ENCODE data around the gene NATD1. TPM values are rescaled to one million over a fixed set of nuclear protein-coding genes. Genes with fewer than 3 reads are reported as not detected.

The NATD1 gene
- polyA plus RNA-seq, 2 of the 4 experiments (the other 2 are of a cell fraction) = 1.1 to 1.6 TPM

DNA sequence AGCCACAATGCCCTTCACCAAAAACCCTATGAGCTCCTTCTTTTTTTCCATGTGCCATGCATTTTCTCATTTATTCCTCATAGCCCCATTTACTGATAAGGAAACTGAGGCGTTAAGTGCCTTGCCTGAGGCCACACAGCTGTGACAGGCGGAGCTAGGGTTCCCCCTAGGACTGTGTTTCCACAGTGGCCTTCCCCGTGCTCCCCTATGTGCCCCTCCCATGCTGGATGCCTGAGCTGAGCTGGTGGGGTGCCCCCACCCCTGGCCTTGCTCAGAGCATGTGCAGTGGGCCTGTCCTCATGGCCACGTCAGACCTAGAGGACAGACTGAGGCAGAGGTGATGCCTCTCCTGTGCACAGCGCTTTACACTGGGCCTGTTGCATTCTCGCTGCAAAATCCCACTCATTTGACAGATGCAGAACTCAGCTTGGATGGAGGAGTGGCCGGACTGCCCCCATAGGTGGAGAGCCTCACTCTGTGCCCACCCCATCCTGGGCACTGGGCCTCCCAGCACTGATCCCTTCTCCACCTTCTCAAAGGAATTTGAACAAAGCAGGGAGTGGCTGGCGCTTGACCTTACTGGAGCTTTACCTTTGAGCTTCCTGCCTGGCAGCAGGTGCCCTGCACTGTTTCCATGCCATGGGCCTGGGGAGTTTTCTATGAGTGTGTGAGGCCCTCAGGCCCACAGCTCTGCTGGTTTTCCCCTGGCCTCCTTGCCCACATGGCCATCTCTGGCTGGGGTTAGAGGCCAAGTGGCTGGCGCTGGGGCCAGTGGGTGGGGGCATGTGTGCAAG lies 33.9 kb upstream of the NATD1 start (continued):
- TF ChIP-seq HOXB5 (CRISPR knock-in tag; IDR thresholded peaks at IDR 0.05) (peak; percentile 75; the same call in 1 of the 2 replicates), NFE2L2 (conservative IDR thresholded peaks at IDR 0.05; ENCODE audit: low read length) (no peak), HDAC2 (IDR thresholded peaks at IDR 0.05) (0 out of 2 replicates have a peak, but pooled peaks have one; percentile 25), MAFK (IDR thresholded peaks at IDR 0.05; ENCODE audit: partially characterized antibody) (no peak), FOXS1 (CRISPR knock-in tag; IDR thresholded peaks at IDR 0.05) (0 out of 2 replicates have a peak, but pooled peaks have one; percentile 16), SREBF2 (IDR thresholded peaks at IDR 0.05) (no peak), ZFP36 (IDR thresholded peaks at IDR 0.05; ENCODE audit: borderline replicate concordance, partially characterized antibody) (no peak), CBX8 (IDR thresholded peaks at IDR 0.05) (no peak)

DNA sequence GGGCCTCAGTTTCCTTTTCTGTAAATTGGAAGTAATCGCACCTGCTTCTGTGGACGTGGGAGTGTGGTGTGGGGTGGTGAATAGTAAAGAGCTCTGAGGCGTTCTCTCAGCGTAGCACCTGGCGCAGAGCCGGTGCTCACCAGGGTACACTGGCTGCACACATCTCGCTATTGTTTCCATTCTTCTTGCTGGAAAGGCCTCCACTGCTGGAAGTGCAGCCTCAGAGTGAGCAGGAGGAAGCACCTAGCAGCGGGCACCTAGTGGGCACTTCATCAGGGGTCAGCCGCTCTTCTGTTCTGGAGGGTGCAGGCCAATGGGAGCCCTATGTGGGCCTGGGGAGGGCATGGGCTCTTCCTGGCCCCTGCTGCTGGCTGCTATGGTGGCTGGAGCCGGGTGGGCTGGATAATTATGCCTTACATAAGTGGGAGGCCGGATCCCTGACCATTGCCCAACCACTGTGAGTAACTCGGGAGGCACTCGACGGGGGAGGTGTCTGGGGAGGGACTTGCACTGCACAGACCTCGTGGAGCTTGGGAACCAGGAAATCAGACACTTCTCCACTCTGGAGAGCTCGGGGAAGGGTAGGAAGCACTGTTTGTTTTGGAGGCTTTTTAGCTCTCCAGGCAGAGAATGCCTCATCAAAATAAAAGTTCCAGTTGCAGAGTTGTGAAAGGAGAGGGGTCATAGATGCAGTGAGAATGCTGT lies 33.0 kb upstream of the NATD1 start:
- FAIRE-seq = peak; percentile 90
- TF ChIP-seq MAFK (IDR thresholded peaks at IDR 0.05; ENCODE audit: partially characterized antibody) (peak; percentile 1), ZNF302 (CRISPR knock-in tag; IDR thresholded peaks at IDR 0.05) (no peak), RARB (CRISPR knock-in tag; IDR thresholded peaks at IDR 0.05) (no peak), EHF (CRISPR knock-in tag; IDR thresholded peaks at IDR 0.05) (peak; percentile 45; the same call in 1 of the 2 replicates), PHF8 (IDR thresholded peaks at IDR 0.05; ENCODE audit: borderline replicate concordance, low read depth) (peak; percentile 12; the same call in 1 of the 2 replicates), SMC3 (IDR thresholded peaks at IDR 0.05) (0 out of 3 replicates have a peak, but pooled peaks have one; percentile 7), SREBF2 (IDR thresholded peaks at IDR 0.05) (no peak), FOSL2 (IDR thresholded peaks at IDR 0.05) (peak; percentile 88), FOSL2 (CRISPR knock-in tag; IDR thresholded peaks at IDR 0.05) (peak; percentile 93), HOXB13 (CRISPR knock-in tag; IDR thresholded peaks at IDR 0.05; ENCODE audit: low read depth) (0 out of 2 replicates have a peak, but pooled peaks have one; percentile 42), RNF2 (IDR thresholded peaks at IDR 0.05; ENCODE audit: borderline replicate concordance, low read depth) (no peak), POLR2AphosphoS2 (conservative IDR thresholded peaks at IDR 0.05; ENCODE audit: low read length) (no peak), EHMT2 (IDR thresholded peaks at IDR 0.05; ENCODE audit: low read depth) (no peak), CHD2 (IDR thresholded peaks at IDR 0.05; ENCODE audit: low read length, partially characterized antibody) (no peak), MYC (IDR thresholded peaks at IDR 0.05; ENCODE audit: borderline replicate concordance, low read length) (peak; percentile 99), RAD21 (conservative IDR thresholded peaks at IDR 0.05 in 1 of 2, IDR thresholded peaks at IDR 0.05 in 1 of 2) (no peak), GATA3 (IDR thresholded peaks at IDR 0.05; ENCODE audit: borderline replicate concordance) (peak; percentile 68), HOXB5 (CRISPR knock-in tag; IDR thresholded peaks at IDR 0.05) (no peak), EP300 (IDR thresholded peaks at IDR 0.05) (peak; percentile 55 to 63; a peak in 1 of 5 replicates), HDAC2 (IDR thresholded peaks at IDR 0.05) (no peak), RFX5 (IDR thresholded peaks at IDR 0.05) (0 out of 2 replicates have a peak, but pooled peaks have one; percentile 22), CEBPB (IDR thresholded peaks at IDR 0.05) (peak; percentile 95 to 98), JUNB (IDR thresholded peaks at IDR 0.05) (peak; percentile 78), JUN (IDR thresholded peaks at IDR 0.05) (peak; percentile 80 to 85; a peak in 4 of 5 replicates), HOXA7 (CRISPR knock-in tag; IDR thresholded peaks at IDR 0.05) (no peak)
- TF ChIP-seq, protein P1, sequence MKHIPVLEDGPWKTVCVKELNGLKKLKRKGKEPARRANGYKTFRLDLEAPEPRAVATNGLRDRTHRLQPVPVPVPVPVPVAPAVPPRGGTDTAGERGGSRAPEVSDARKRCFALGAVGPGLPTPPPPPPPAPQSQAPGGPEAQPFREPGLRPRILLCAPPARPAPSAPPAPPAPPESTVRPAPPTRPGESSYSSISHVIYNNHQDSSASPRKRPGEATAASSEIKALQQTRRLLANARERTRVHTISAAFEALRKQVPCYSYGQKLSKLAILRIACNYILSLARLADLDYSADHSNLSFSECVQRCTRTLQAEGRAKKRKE (CRISPR knock-in tag; IDR thresholded peaks at IDR 0.05; ENCODE audit: low read depth) = no peak
- TF ChIP-seq, protein P2, sequence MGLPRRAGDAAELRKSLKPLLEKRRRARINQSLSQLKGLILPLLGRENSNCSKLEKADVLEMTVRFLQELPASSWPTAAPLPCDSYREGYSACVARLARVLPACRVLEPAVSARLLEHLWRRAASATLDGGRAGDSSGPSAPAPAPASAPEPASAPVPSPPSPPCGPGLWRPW (IDR thresholded peaks at IDR 0.05) = peak; percentile 75
- TF ChIP-seq, protein P3, sequence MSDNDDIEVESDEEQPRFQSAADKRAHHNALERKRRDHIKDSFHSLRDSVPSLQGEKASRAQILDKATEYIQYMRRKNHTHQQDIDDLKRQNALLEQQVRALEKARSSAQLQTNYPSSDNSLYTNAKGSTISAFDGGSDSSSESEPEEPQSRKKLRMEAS (IDR thresholded peaks at IDR 0.05) = peak; percentile 97
- TF ChIP-seq, protein P4, sequence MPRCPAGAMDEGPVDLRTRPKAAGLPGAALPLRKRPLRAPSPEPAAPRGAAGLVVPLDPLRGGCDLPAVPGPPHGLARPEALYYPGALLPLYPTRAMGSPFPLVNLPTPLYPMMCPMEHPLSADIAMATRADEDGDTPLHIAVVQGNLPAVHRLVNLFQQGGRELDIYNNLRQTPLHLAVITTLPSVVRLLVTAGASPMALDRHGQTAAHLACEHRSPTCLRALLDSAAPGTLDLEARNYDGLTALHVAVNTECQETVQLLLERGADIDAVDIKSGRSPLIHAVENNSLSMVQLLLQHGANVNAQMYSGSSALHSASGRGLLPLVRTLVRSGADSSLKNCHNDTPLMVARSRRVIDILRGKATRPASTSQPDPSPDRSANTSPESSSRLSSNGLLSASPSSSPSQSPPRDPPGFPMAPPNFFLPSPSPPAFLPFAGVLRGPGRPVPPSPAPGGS (IDR thresholded peaks at IDR 0.05) = peak; percentile 76; the same call in 2 of the 3 replicates
- TF ChIP-seq, protein P5, sequence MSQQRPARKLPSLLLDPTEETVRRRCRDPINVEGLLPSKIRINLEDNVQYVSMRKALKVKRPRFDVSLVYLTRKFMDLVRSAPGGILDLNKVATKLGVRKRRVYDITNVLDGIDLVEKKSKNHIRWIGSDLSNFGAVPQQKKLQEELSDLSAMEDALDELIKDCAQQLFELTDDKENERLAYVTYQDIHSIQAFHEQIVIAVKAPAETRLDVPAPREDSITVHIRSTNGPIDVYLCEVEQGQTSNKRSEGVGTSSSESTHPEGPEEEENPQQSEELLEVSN (IDR thresholded peaks at IDR 0.05; ENCODE audit: borderline replicate concordance, low read depth) = 0 out of 2 replicates have a peak, but pooled peaks have one; percentile 38
- peak overlapping the region; percentile 78 for H3K4me3 ChIP-seq
- POLR2A ChIA-PET = interaction anchor here (0.5 to 1.7 kb wide), 5 partner anchors 33 to 293 kb away, joined by 3 to 13 read pairs (median 4); partner anchors contain the start of genes NATD1 and USP22
- peak; percentile 95 to 97 for DNase-seq (ENCODE audit: low read depth in 1 of 2, low spot score in 1 of 2)
- peak; percentile 44 to 73 for ATAC-seq
- H3K9me3 ChIP-seq = no peaks in the 10 kb centered on the region
- CTCF ChIA-PET = interaction anchor here (0.7 to 3.2 kb wide), 15 partner anchors 9 to 226 kb away, joined by 3 to 20 read pairs (median 4); no protein-coding TSS in a partner anchor
- H3K4me1 ChIP-seq = peaks cover 55% of the 10 kb centered on the region
- 1% methylated on average over 16 of the region's 16 CpGs for WGBS (ENCODE audit: missing lambda C conversion rate)
- peak overlapping the region; percentile 92 for H3K4me2 ChIP-seq
- H3K27ac ChIP-seq = peak overlapping the region; percentile 76 to 89

All from A549 (cell line).